CD4-positive, alpha-beta T cell (primary cell): Measurements from ENCODE around the gene DDX59. TPM values are rescaled to one million over a fixed set of nuclear protein-coding genes. Genes with fewer than 3 reads are reported as not detected.

Source experiments
- ATAC-seq: fragments of 200-7000 bp; cut with Tn5 transposase; one replicate; pipeline ENCODE4 v1.10.0; 2022; ENCODE audit warnings: mild to moderate bottlenecking; ENCODE audit not compliant: poor library complexity
- CTCF ChIA-PET: fragments of 350-600 bp; sonication (Branson Sonifier 250); formaldehyde crosslinking; loops from one replicate; lab custom pipeline; 2021; ENCODE audit warnings: antibody characterized with exemption, inconsistent platforms; lab: Charles Lee
- POLR2A ChIA-PET: fragments of 350-600 bp; sonication (Branson Sonifier 250); formaldehyde crosslinking; loops from one replicate; lab custom pipeline; 2021; ENCODE audit warnings: antibody characterized with exemption, inconsistent platforms; lab: Charles Lee
- DNase-seq, 14 experiments: peaks; one replicate each; pipeline ENCODE4 v3.0.0-alpha.2; 2013 to 2020; ENCODE audit warnings: mixed read lengths in 2 of 14
- H3K27ac ChIP-seq, 2 donors: one replicate each; pipeline versions ENCODE4 v1.5.1 to v1.7.0; 2013; ENCODE audit warnings: low read length in 2 of 2, low read depth in 1 of 2, mild to moderate bottlenecking in 1 of 2
- H3K27me3 ChIP-seq, 2 experiments: 1 replicate in 1 of 2; 2 replicates in 1 of 2; pipeline versions ENCODE4 v1.6.1 to v1.7.0; 2013; ENCODE audit warnings: low read length in 2 of 2, control low read depth in 1 of 2, mild to moderate bottlenecking in 1 of 2, moderate library complexity in 1 of 2; ENCODE audit not compliant: insufficient read depth in 2 of 2, control insufficient read depth in 1 of 2
- H3K36me3 ChIP-seq: one replicate; pipeline ENCODE4 v1.6.1; 2013; ENCODE audit warnings: low read length, control low read depth; ENCODE audit not compliant: insufficient read depth
- H3K4me1 ChIP-seq: one replicate; pipeline ENCODE4 v1.6.1; 2013; ENCODE audit warnings: low read length, control low read depth; ENCODE audit not compliant: insufficient read depth
- H3K4me3 ChIP-seq: one replicate; pipeline ENCODE4 v1.5.1; 2013; ENCODE audit warnings: mild to moderate bottlenecking, low read length, moderate library complexity
- H3K9me3 ChIP-seq, 2 experiments: 1 replicate in 1 of 2; 2 replicates in 1 of 2; pipeline versions ENCODE4 v1.6.1 to v1.7.0; 2013; ENCODE audit warnings: low read length in 2 of 2, mild to moderate bottlenecking in 2 of 2, control low read depth in 1 of 2, moderate library complexity in 1 of 2; ENCODE audit not compliant: control insufficient read depth in 1 of 2, insufficient read depth in 1 of 2
- H3K27ac Mint-ChIP-seq: one replicate; pipeline ENCODE4 v1.8.0; 2020; ENCODE audit warnings: mixed read lengths
- H3K27me3 Mint-ChIP-seq: one replicate; pipeline ENCODE4 v1.8.0; 2021; ENCODE audit warnings: mixed read lengths
- H3K36me3 Mint-ChIP-seq: one replicate; pipeline ENCODE4 v1.8.0; 2021; ENCODE audit warnings: low read depth, mixed read lengths
- H3K4me1 Mint-ChIP-seq: one replicate; pipeline ENCODE4 v1.8.0; 2021; ENCODE audit warnings: low read depth, mixed read lengths
- H3K4me3 Mint-ChIP-seq: one replicate; pipeline ENCODE4 v1.8.0; 2020; ENCODE audit warnings: mild to moderate bottlenecking, mixed read lengths
- H3K9me3 Mint-ChIP-seq: one replicate; pipeline ENCODE4 v1.8.0; 2020; ENCODE audit warnings: mixed read lengths
- CTCF ChIP-seq: fragments of 200-600 bp; IDR thresholded peaks from one replicate; pipeline ENCODE4 v1.8.0; 2022; ENCODE audit warnings: antibody characterized with exemption, mild to moderate bottlenecking
- intact Hi-C, 2 experiments: fragments of 100-400 bp; cut with DNase I in 1 of 2; cut with micrococcal nuclease in 1 of 2; formaldehyde crosslinking; loops; one replicate each; pipeline versions ENCODE4 v1.15.1 to v1.9.0; 2023 to 2025; cut with DNase I, micrococcal nuclease
- total RNA-seq, 174 experiments: library from RNA in 2 of 174; stranded (reverse) in 2 of 174; gene quantifications; one replicate each; pipeline ENCODE4 v1.2.3 and lab custom pipeline; 2021 to 2026

The DDX59 gene
- total RNA-seq, 2 experiments from 2014 or later = 24.7 to 27.6 TPM

DNA sequence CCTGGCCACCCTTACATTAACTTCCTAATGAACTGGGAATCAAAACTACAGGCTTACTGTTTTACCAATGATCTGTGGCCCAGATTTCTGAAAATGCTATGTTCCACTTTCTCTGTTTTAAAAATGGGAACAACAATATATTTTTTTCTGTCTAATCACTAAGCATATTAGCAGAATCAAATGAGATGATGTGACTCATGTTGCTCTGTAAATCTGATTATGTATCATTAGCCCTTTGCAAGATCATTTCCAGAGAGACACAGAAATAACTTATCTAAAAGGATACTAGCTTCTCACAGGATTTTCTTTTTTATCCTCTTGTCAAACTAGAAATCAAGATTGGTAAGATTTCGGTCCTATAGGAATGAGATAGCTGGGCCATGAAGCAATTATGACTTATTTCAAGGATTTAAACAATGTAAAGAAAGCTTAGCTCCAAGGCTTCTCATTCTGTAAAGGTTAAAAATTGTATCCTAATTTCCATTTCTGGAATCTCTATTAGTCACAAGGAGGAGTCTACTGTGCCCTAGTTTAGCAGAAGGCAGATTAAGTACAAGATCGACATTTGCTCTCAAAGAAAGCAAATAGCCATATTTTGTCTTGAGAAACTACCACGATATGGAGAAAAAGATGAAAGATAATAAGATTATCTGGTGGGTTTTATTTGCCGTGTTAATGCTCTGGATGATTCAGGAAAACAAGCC, 36.6 kb upstream of the DDX59 start:
- DNase-seq = no peak
- no peak overlapping the region for H3K4me3 ChIP-seq
- intact Hi-C loops = no loop called here
- H3K4me1 Mint-ChIP-seq = no peaks in the 10 kb centered on the region
- H3K36me3 Mint-ChIP-seq = no peaks in the 10 kb centered on the region
- CTCF ChIA-PET = no interaction called here
- H3K9me3 ChIP-seq = no peaks in the 10 kb centered on the region
- H3K27ac ChIP-seq = no peak overlapping the region
- H3K27ac Mint-ChIP-seq = no peak overlapping the region
- H3K27me3 Mint-ChIP-seq = no peaks in the 10 kb centered on the region
- POLR2A ChIA-PET = no interaction called here
- no peaks in the 10 kb centered on the region for H3K27me3 ChIP-seq
- H3K9me3 Mint-ChIP-seq = no peaks in the 10 kb centered on the region
- no peak for ATAC-seq
- no peak for TF ChIP-seq CTCF
- no peaks in the 10 kb centered on the region for H3K36me3 ChIP-seq
- no peak overlapping the region for H3K4me3 Mint-ChIP-seq
- no peaks in the 10 kb centered on the region for H3K4me1 ChIP-seq

DNA sequence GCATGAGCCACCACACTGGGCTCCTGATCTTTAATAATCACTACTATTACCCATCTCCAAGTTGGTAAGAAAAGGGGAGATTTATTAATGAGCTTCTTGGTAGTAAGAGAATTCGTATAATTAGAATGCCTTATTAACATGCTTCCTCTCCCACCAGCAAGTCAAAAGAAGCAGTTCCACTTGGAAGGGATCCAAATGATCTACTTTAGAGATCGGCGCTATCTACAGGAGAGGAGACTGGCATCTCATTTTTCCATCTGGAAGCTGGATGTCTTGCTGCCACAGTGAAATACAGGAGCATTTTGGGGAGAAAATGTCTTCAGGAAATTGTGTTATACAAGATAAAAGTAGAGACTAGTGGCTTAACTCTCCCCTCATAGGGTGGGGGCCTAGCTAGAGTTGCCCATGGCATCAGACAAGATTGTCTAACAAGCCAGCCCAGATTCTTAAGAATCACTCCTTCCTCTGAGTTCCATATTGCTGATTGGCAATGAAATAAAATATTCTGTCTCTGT, 35.3 kb upstream of the DDX59 start:
- Histone ChIP-seq H3K4me1 (no peaks in the 10 kb centered on the region), H3K27me3 (no peaks in the 10 kb centered on the region), H3K27ac (no peak overlapping the region), H3K36me3 (no peaks in the 10 kb centered on the region), H3K9me3 (no peaks in the 10 kb centered on the region), H3K4me3 (no peak overlapping the region)
- intact Hi-C loops = no loop called here
- no peak for ATAC-seq
- no peak overlapping the region for H3K4me3 Mint-ChIP-seq
- CTCF ChIA-PET = no interaction called here
- DNase-seq = no peak
- TF ChIP-seq CTCF = no peak
- no peaks in the 10 kb centered on the region for H3K4me1 Mint-ChIP-seq
- no peaks in the 10 kb centered on the region for H3K36me3 Mint-ChIP-seq
- no peaks in the 10 kb centered on the region for H3K27me3 Mint-ChIP-seq
- no peaks in the 10 kb centered on the region for H3K9me3 Mint-ChIP-seq
- no peak overlapping the region for H3K27ac Mint-ChIP-seq
- POLR2A ChIA-PET = no interaction called here

DNA sequence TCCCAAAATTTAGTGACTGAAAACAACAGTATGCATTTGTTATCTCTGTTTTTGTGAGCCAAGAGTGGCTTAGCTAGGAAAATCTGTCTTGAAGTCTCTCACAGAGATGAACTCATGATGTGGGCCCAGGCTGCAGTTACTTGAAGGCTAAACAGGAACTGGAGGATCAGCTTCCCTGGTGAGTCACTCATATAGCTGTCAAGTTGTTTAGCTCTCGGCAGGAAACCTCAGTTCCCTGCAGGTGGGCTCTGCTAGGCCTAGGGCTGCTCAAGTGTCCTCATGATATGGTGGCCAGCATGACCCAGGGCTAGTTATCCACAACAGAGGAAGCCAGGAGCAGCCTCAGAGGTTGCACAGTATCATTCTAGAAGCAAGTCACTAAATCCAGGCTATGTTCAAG, 30.2 kb upstream of the DDX59 start:
- Histone ChIP-seq H3K36me3 (no peaks in the 10 kb centered on the region), H3K9me3 (no peaks in the 10 kb centered on the region), H3K27ac (no peak overlapping the region), H3K4me3 (no peak overlapping the region), H3K4me1 (no peaks in the 10 kb centered on the region), H3K27me3 (no peaks in the 10 kb centered on the region)
- POLR2A ChIA-PET = no interaction called here
- TF ChIP-seq CTCF = no peak
- Mint-ChIP-seq H3K4me3 (no peak overlapping the region), H3K9me3 (no peaks in the 10 kb centered on the region), H3K4me1 (no peaks in the 10 kb centered on the region), H3K27ac (no peak overlapping the region), H3K36me3 (no peaks in the 10 kb centered on the region), H3K27me3 (peaks cover 9% of the 10 kb centered on the region)
- ATAC-seq (no peak), DNase-seq (peak in 1 of 14 experiments; percentile 27)
- CTCF ChIA-PET = no interaction called here
- intact Hi-C loops = no loop called here
